Vagina (tissue), 2 donors: ENCODE measurements around the gene ESR1.

Experiments
- POLR2A ChIP-seq, 2 donors: fragments of 450-650 bp; IDR thresholded peaks; one replicate each; pipeline ENCODE4 v1.6.1; 2017; ENCODE audit warnings: antibody characterized with exemption in 2 of 2, mild to moderate bottlenecking in 2 of 2, moderate library complexity in 2 of 2
- TF ChIP-seq, protein P1 (sequence below), 3 experiments: fragments of 450-650 bp in 2 of 3; fragments of 200-600 bp in 1 of 3; sonication (generic) in 1 of 3; IDR thresholded peaks; one replicate each; pipeline ENCODE4 v1.5.1; 2017 to 2019; ENCODE audit warnings: antibody characterized with exemption in 3 of 3, mild to moderate bottlenecking in 2 of 3, moderate library complexity in 2 of 3

DNA sequence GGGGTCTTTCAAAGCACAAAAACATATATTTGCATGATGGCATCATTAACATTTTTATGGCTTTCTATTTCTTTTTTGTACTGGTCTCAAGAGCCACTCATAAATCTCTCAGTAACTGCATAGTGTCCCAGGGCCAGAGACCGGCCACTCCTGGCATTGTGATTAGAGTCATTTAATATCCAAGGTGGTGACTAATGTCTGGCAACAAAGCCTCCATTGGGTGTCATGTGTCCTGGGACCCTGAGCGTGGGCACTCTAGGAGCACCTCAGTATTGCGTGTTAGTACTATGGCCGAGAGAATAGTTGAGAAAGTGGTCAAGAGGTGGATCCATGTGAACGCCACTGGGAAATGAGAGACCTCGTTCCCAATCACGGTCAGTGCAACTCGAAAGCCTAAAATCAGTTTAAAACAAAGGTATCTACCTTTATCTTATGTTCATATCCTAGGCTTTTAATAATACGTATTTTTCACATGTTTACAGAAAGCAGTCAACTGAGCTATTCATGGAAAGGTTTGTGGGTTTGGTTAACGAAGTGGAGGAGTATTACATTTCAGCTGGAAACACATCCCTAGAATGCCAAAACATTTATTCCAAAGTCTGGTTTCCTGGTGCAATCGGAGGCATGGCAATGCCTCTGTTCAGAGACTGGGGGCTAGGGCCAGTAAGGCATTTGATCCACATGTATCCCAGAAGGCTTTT lies 2.7 kb upstream of the ESR1 start:
- TF ChIP-seq, protein P1, sequence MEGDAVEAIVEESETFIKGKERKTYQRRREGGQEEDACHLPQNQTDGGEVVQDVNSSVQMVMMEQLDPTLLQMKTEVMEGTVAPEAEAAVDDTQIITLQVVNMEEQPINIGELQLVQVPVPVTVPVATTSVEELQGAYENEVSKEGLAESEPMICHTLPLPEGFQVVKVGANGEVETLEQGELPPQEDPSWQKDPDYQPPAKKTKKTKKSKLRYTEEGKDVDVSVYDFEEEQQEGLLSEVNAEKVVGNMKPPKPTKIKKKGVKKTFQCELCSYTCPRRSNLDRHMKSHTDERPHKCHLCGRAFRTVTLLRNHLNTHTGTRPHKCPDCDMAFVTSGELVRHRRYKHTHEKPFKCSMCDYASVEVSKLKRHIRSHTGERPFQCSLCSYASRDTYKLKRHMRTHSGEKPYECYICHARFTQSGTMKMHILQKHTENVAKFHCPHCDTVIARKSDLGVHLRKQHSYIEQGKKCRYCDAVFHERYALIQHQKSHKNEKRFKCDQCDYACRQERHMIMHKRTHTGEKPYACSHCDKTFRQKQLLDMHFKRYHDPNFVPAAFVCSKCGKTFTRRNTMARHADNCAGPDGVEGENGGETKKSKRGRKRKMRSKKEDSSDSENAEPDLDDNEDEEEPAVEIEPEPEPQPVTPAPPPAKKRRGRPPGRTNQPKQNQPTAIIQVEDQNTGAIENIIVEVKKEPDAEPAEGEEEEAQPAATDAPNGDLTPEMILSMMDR (IDR thresholded peaks at IDR 0.05), result no peak
- TF ChIP-seq POLR2A (IDR thresholded peaks at IDR 0.05), result no peak
